ENCODE measurements around the gene TPO.

Gene TPO

GRCh38 chr2:1454346-1454745 is 41.1 kb downstream of the TPO start:
- DNase-seq = no peak

- no peak for DNase-seq
Measured at GRCh38 chr2:1455466-1455865, 42.2 kb downstream of the TPO start.

GRCh38 chr2:1458432-1458831 is 45.2 kb downstream of the TPO start:
- DNase-seq = no peak

GRCh38 chr2:1459727-1460126 is 46.5 kb downstream of the TPO start:
- DNase-seq = no peak

GRCh38 chr2:1460851-1461418 is 47.7 kb downstream of the TPO start:
- no peak for DNase-seq

- no peak for DNase-seq
Measured at GRCh38 chr2:1461507-1462390, 48.5 kb downstream of the TPO start.

GRCh38 chr2:1462994-1463393 is 49.7 kb downstream of the TPO start:
- no peak for DNase-seq

GRCh38 chr2:1472350-1472749 is 59.1 kb downstream of the TPO start:
- DNase-seq = no peak

- DNase-seq = no peak
Measured at GRCh38 chr2:1476617-1477195, 63.4 kb downstream of the TPO start.

GRCh38 chr2:1477196-1478040 is 64.2 kb downstream of the TPO start:
- DNase-seq = no peak

GRCh38 chr2:1478311-1479305 is 65.3 kb downstream of the TPO start:
- DNase-seq = no peak

GRCh38 chr2:1479346-1479745 is 66.1 kb downstream of the TPO start:
- DNase-seq = no peak

GRCh38 chr2:1480671-1481076 is 67.4 kb downstream of the TPO start:
- no peak for DNase-seq

- no peak for DNase-seq
Measured at GRCh38 chr2:1481406-1482252, 68.4 kb downstream of the TPO start.

- DNase-seq = no peak
Measured at GRCh38 chr2:1482253-1482675, 69.0 kb downstream of the TPO start.

GRCh38 chr2:1482981-1483380 is 69.7 kb downstream of the TPO start:
- DNase-seq = no peak

- DNase-seq = no peak
Measured at GRCh38 chr2:1483551-1483950, 70.3 kb downstream of the TPO start.

- DNase-seq = no peak
Measured at GRCh38 chr2:1484131-1484884, 71.0 kb downstream of the TPO start.

GRCh38 chr2:1486670-1487069 is 73.4 kb downstream of the TPO start:
- DNase-seq = no peak

GRCh38 chr2:1487758-1488157 is 74.5 kb downstream of the TPO start:
- no peak for DNase-seq

All from stimulated activated CD4-positive, alpha-beta T cell treated with anti-CD3 and anti-CD28 coated beads, Interleukin-4, amount 100 ng/mL, for 1 hour (primary cell).